Suppressor macrophage treated with lipopolysaccharide for 4 hours (primary cell): ENCODE measurements around the gene C19orf25.
"Not testable (repeated sequence)": the region's sequence is repeated elsewhere in the genome, so short reads cannot be mapped to it uniquely, and the experiment has no call there.

Experiments used
- DNase-seq: peaks from one replicate; pipeline ENCODE4 v3.0.0-alpha.2; 2020

Gene C19orf25

GRCh38 chr19:1478934-1479707, at the start of gene C19orf25:
Gene C19orf25, minus strand, starts transcription at chr19:1479215. Its CDS starts 312 bp downstream, at chr19:1478903.
- peak; percentile 97 for DNase-seq

- no peak for DNase-seq
Observed at GRCh38 chr19:1527650-1528309, 48.8 kb upstream of the C19orf25 start.

GRCh38 chr19:1526979-1527649, 48.1 kb upstream of the C19orf25 start:
- DNase-seq, result no peak

- no peak for DNase-seq
Observed at GRCh38 chr19:1526066-1526778, 47.2 kb upstream of the C19orf25 start.

- no peak for DNase-seq
Observed at GRCh38 chr19:1525343-1525742, 46.3 kb upstream of the C19orf25 start.

- DNase-seq, result no peak
Observed at GRCh38 chr19:1524972-1525325, 45.9 kb upstream of the C19orf25 start.

- no peak for DNase-seq
Observed at GRCh38 chr19:1524287-1524971, 45.4 kb upstream of the C19orf25 start.

GRCh38 chr19:1523412-1524286, 44.6 kb upstream of the C19orf25 start, which contains the start of gene PLK5:
Gene PLK5, plus strand, starts transcription at chr19:1524077. Its CDS starts 2,920 bp downstream, at chr19:1526997.
- DNase-seq, result no peak

GRCh38 chr19:1522838-1523237, 43.8 kb upstream of the C19orf25 start:
- no peak for DNase-seq

- no peak for DNase-seq
Observed at GRCh38 chr19:1522061-1522460, 43.0 kb upstream of the C19orf25 start.

GRCh38 chr19:1521636-1522035, 42.6 kb upstream of the C19orf25 start:
- DNase-seq, result no peak

- DNase-seq, result no peak
Observed at GRCh38 chr19:1520203-1520780, 41.3 kb upstream of the C19orf25 start.

- DNase-seq, result not testable (repeated sequence)
Observed at GRCh38 chr19:1519802-1520201, 40.8 kb upstream of the C19orf25 start.

GRCh38 chr19:1518471-1518870, 39.5 kb upstream of the C19orf25 start:
- no peak for DNase-seq

- no peak for DNase-seq
Observed at GRCh38 chr19:1516395-1516753, 37.4 kb upstream of the C19orf25 start.

GRCh38 chr19:1514986-1515721, 36.1 kb upstream of the C19orf25 start:
- no peak for DNase-seq

GRCh38 chr19:1514295-1514661, 35.3 kb upstream of the C19orf25 start:
- DNase-seq, result no peak

- DNase-seq, result peak; percentile 80
Observed at GRCh38 chr19:1513499-1514294, 34.7 kb upstream of the C19orf25 start.

- DNase-seq, result peak; percentile 69
Observed at GRCh38 chr19:1512671-1513498, 33.9 kb upstream of the C19orf25 start, which contains the start of gene ADAMTSL5. Gene ADAMTSL5, minus strand, starts transcription at chr19:1513019. Its CDS starts 2,076 bp downstream, at chr19:1510943.
